ENCODE data around the gene ARMH1.
A peak's percentile ranks its signal among the peaks of the same experiment; 100 is the strongest.

ARMH1 gene

DNA sequence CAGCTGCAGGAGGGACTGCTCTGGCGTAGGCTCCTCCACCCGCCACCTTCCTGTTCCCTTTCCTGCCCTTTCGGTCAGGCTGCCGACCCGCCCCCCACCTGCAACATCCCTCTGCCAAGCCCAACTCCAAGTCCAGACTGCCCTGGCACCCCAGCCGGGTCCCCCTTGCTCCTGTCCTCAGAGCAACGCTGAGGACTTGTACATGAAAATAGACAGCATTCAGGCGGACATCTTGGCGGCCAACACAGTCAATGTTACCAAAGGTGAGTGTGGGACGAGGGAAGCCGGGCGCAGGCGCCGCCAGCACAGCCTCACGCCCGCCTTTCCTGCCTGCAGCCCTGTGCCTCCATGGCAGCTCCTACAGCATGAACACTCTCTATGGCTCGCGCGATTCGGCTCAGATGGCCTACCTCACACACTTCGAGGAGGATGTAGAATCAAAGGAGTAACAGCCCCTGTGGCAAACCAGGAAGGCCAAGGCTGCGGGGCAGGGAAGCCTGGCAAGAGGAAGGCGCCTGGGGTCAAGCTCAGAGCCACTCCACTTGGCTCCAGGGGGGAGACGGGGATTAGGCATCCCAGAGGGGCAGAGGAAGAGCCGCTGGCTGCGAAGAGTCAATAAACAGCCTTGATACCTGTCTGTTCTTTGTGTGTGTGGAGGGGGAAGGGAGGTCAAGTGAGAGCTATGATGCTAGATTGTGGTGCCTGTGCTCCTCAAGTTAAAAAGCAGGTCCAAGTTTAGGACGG, 50.6 kb downstream of the ARMH1 start:
- TF ChIP-seq, protein P1, sequence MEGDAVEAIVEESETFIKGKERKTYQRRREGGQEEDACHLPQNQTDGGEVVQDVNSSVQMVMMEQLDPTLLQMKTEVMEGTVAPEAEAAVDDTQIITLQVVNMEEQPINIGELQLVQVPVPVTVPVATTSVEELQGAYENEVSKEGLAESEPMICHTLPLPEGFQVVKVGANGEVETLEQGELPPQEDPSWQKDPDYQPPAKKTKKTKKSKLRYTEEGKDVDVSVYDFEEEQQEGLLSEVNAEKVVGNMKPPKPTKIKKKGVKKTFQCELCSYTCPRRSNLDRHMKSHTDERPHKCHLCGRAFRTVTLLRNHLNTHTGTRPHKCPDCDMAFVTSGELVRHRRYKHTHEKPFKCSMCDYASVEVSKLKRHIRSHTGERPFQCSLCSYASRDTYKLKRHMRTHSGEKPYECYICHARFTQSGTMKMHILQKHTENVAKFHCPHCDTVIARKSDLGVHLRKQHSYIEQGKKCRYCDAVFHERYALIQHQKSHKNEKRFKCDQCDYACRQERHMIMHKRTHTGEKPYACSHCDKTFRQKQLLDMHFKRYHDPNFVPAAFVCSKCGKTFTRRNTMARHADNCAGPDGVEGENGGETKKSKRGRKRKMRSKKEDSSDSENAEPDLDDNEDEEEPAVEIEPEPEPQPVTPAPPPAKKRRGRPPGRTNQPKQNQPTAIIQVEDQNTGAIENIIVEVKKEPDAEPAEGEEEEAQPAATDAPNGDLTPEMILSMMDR (IDR thresholded peaks at IDR 0.05): no peak

DNA sequence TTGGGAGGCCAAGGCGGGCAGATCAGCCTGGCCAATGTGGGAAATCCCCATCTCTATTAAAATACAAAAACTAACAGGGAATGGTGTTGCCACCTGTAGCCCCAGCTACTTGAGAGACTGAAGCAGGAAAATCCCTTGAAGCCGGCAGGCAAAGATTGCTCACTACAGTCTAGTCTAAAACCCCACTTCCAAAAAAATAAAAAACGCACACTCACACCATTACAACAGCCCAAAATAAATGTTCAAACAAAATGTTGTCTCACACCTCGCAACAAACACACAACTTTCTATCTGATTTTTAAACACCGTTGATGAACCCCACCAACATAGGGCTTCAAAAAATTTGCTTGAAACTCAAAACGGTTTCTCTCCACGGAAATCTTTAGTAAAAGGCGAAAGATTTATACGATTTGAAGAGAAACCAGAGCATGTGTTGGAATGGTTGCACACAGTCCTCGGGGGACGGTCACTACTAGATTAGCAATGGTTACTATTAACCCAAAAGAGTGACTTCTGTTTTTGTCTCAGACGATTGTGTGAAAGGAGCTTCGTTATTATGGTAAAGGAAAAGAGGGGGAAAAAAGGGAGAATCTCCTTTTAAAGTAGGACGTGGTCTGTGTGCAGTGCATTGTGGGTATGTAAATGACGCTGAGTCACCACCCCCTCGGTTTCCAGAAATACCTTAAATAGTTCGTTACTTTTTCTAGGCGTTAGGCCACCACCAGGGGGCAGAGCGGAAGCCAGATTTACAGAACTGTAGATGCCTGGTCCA, 56.4 kb downstream of the ARMH1 start, which contains the start of gene RNU5D-1:
TSS of gene RNU5D-1 (minus strand) at position 430 of the 772 bp plus-strand sequence.
- TF ChIP-seq, protein P1 (IDR thresholded peaks at IDR 0.05): peak; percentile 91

DNA sequence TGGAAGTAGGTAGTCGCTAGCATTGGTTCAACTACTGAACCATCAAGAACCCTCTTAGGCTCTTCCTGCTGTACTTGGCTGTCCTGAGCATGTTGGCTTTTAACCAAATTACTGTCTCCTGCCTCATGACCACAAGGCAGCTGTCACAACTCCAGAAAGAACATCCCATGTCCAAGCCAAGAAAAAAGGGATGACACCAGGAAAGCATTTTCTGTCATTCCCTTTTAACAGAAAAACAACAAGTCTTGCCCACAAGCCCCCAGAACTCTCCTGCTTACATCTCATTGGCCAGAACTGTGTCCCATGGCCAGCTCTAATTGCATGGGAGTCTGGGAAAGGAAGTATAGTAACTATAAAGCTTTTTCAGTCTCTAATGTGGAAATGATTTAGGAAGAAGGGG, 58.9 kb downstream of the ARMH1 start:
- TF ChIP-seq, protein P1 (IDR thresholded peaks at IDR 0.05): no peak

DNA sequence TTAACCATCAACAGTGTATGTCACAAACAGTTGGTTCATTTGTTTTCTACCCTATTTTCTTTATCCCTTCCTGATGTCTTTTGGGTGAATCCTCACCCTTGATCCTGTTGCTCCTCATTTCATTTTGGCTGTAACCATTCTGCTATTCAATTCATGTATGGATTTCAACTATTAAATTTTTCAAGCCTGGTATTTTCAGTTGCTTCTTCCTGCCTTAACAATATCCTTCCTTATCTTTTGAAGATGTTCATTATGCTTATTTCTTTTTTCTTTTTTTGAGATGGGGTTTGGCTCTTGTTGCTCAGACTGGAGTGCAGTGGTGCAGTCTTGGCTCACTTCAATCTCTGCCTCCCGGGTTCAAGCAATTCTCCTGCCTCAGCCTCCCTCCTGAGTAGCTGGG, 59.3 kb downstream of the ARMH1 start:
- TF ChIP-seq, protein P1 (IDR thresholded peaks at IDR 0.05): no peak

DNA sequence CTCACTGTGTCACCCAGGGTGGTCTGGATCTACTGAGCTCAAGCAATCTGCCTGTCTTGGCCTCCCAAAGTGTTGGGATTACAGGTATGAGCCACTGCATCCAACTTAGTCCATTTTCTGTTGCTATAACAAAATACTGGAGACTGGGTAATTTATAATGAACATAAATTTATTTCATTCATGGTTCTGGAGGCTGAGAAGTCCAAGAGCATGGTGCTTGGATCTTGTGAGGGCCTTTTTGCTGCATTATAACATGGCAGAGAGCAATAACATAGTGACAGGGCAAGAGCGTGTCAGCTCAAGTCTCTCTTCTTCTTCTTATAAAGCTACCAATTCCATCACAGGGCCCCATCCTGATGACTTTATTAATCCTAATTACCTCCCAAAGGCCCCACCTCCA, 61.5 kb downstream of the ARMH1 start:
- TF ChIP-seq, protein P1 (IDR thresholded peaks at IDR 0.05): no peak

DNA sequence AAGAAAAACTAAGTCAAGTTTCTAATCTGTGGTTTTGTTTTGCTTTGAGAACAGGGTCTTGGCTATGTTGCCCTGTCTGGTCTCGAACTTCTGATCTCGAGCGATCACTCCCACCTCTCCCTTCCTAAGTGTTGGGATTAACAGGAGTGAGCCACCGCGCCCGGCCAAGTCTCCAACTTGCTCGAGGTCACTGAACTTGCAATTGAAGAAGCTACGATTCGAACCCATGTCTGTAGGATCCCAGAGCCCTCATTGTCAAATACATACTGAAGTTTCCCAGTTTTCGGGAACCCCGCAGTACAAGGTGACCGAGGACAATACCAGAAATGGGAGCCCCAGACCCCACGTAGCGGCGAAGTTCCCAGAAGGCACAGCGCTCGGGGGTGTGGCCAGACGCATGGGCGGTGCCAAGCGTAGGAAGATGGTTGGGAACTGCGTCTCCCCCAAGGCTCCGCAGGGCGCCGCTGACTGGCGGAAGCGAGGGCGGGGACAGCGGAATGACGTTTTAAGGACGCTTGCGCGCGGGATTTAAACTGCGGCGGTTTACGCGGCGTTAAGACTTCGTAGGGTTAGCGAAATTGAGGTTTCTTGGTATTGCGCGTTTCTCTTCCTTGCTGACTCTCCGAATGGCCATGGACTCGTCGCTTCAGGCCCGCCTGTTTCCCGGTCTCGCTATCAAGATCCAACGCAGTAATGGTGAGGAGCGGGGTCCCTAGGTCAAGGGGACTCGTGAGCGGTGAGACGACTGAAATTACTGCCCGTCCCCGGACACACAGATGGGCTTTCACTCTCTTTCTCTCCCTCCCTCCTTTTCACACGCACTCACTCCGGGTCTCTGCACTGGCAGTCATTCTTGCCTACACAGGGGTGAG, 65.0 kb downstream of the ARMH1 start, which contains the start of gene KIF2C:
TSS of gene KIF2C (plus strand) at position 531 of the 872 bp plus-strand sequence. CDS start at position 627, 96 bp downstream.
- TF ChIP-seq, protein P1 (IDR thresholded peaks at IDR 0.05): no peak

DNA sequence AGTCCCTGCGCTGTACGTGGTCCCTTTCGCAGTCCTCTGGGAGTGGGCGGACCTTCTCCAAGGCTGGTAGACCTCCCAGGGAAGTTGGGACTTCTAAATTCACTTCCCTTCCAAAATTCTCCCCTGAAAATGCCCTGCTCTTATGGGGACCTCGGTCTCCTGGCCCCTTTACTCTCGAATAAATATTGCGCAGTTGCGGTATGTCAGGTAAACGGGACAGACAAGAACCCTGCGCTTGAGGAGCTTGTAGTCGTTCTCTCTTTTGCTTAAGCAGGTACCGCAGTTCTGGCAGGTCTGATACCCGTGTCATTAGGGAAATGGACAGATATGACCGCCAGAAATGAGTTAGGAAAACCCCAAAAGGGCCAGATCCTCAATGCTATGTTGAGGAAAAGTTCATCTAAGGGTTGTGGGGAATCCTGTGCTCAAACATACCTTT, 65.7 kb downstream of the ARMH1 start:
- TF ChIP-seq, protein P1 (IDR thresholded peaks at IDR 0.05): no peak
